IMR-90 (cell line): Measurements from ENCODE around the gene SLC22A5. TPM values are rescaled to one million over a fixed set of nuclear protein-coding genes. Genes with fewer than 3 reads are reported as not detected.

Source experiments
- ATAC-seq: fragments of 200-7000 bp; cut with Tn5 transposase; 2 replicates; pipeline ENCODE4 v1.9.1; 2020; ENCODE audit warnings: low read depth, mild to moderate bottlenecking, moderate library complexity
- BruUV-seq: library from RNA; stranded (reverse); fragments of 400-500 nt; replicated peaks from 2 replicates; lab custom pipeline; 2021; lab: Mats Ljungman, UMichigan
- CTCF ChIA-PET: fragments of 300-600 bp; formaldehyde crosslinking; extraction: SDS; loops from one replicate; lab custom pipeline; 2021; ENCODE audit warnings: antibody characterized with exemption; lab: Yijun Ruan, JAX
- POLR2A ChIA-PET: fragments of 300-600 bp; sonication (Branson Sonifier 250); formaldehyde crosslinking; loops from one replicate; lab custom pipeline; 2022; ENCODE audit warnings: antibody characterized with exemption; ENCODE audit not compliant: unreplicated experiment; lab: Charles Lee
- DNase-seq: peaks from one replicate; pipeline ENCODE4 v3.0.0; 2013
- H2AFZ ChIP-seq: replicated peaks from 2 replicates; pipeline ENCODE3; 2013; ENCODE audit warnings: low read length, mild to moderate bottlenecking; ENCODE audit not compliant: poor library complexity
- H2AK5ac ChIP-seq: 2 replicates; pipeline ENCODE4 v1.6.1; 2013; ENCODE audit warnings: low read depth, low read length, inconsistent platforms
- H2AK9ac ChIP-seq: replicated peaks from 2 replicates; pipeline ENCODE3; 2013; ENCODE audit warnings: mild to moderate bottlenecking, low read depth, low read length, moderate library complexity; ENCODE audit not compliant: poor library complexity
- H2BK120ac ChIP-seq: 2 replicates; pipeline ENCODE4 v1.6.1; 2013; ENCODE audit warnings: low read depth, low read length, inconsistent platforms
- H2BK15ac ChIP-seq: 3 replicates; pipeline ENCODE4 v1.6.1; 2013; ENCODE audit warnings: low read depth, low read length, inconsistent platforms
- H2BK20ac ChIP-seq: 2 replicates; pipeline ENCODE4 v1.6.1; 2013; ENCODE audit warnings: low read depth, mild to moderate bottlenecking, inconsistent platforms, low read length, moderate library complexity
- H2BK5ac ChIP-seq: 2 replicates; pipeline ENCODE4 v1.6.1; 2013; ENCODE audit warnings: mild to moderate bottlenecking, low read depth, low read length, inconsistent platforms; ENCODE audit not compliant: poor library complexity, severe bottlenecking
- H3K14ac ChIP-seq: replicated peaks from 2 replicates; pipeline ENCODE4 v1.6.1; 2013; ENCODE audit warnings: low read depth, low read length, inconsistent platforms
- H3K18ac ChIP-seq: 2 replicates; pipeline ENCODE4 v1.6.1; 2013; ENCODE audit warnings: low read depth, low read length, control low read depth
- H3K23ac ChIP-seq: 2 replicates; pipeline ENCODE4 v1.6.1; 2013; ENCODE audit warnings: low read depth, low read length, inconsistent platforms
- H3K27ac ChIP-seq: 2 replicates; pipeline ENCODE4 v1.5.1; 2013; ENCODE audit warnings: mild to moderate bottlenecking, control low read depth, low read length; ENCODE audit not compliant: insufficient read depth
- H3K27me3 ChIP-seq: 2 replicates; pipeline ENCODE4 v1.6.1; 2013; ENCODE audit warnings: low read length; ENCODE audit not compliant: control insufficient read depth, insufficient read depth
- H3K36me3 ChIP-seq: 2 replicates; pipeline ENCODE4 v1.6.1; 2013; ENCODE audit warnings: low read length, mixed read lengths; ENCODE audit not compliant: control insufficient read depth, insufficient read depth
- H3K4ac ChIP-seq: 2 replicates; pipeline ENCODE4 v1.6.1; 2013; ENCODE audit warnings: low read depth, low read length, inconsistent platforms
- H3K4me1 ChIP-seq: 2 replicates; pipeline ENCODE4 v1.6.1; 2013; ENCODE audit warnings: low read length, mixed read lengths; ENCODE audit not compliant: control insufficient read depth, insufficient read depth
- H3K4me2 ChIP-seq: 2 replicates; pipeline ENCODE4 v1.6.1; 2013; ENCODE audit warnings: low read depth, mild to moderate bottlenecking, control low read depth, low read length, moderate library complexity
- H3K4me3 ChIP-seq: 2 replicates; pipeline ENCODE4 v1.5.1; 2013; ENCODE audit warnings: low read depth, mild to moderate bottlenecking, control low read depth, low read length, moderate library complexity; ENCODE audit not compliant: insufficient read depth
- H3K56ac ChIP-seq: 2 replicates; pipeline ENCODE4 v1.6.1; 2013; ENCODE audit warnings: low read length, inconsistent platforms; ENCODE audit not compliant: insufficient read depth; ENCODE audit errors: extremely low read depth
- H3K79me1 ChIP-seq, 2 experiments: 2 replicates each; pipeline ENCODE4 v1.6.1; 2013; ENCODE audit warnings: low read length in 2 of 2, inconsistent platforms in 1 of 2, low read depth in 1 of 2
- H3K9ac ChIP-seq: 2 replicates; pipeline ENCODE4 v1.6.1; 2013; ENCODE audit warnings: low read depth, low read length, control low read depth
- H3K9me1 ChIP-seq: 2 replicates; pipeline ENCODE4 v1.6.1; 2013; ENCODE audit warnings: low read length, inconsistent platforms; ENCODE audit not compliant: insufficient read depth
- H3K9me3 ChIP-seq: 2 replicates; pipeline ENCODE4 v1.6.1; 2013; ENCODE audit warnings: low read length; ENCODE audit not compliant: control insufficient read depth, insufficient read depth
- H4K20me1 ChIP-seq: 2 replicates; pipeline ENCODE4 v1.6.1; 2013; ENCODE audit warnings: low read length, inconsistent platforms; ENCODE audit not compliant: insufficient read depth
- H4K5ac ChIP-seq: 2 replicates; pipeline ENCODE4 v1.6.1; 2013; ENCODE audit warnings: mild to moderate bottlenecking, low read depth, low read length, control low read depth
- H4K8ac ChIP-seq, 2 experiments: 2 replicates each; pipeline ENCODE4 v1.6.1; 2013; ENCODE audit warnings: low read depth in 2 of 2, low read length in 2 of 2, control low read depth in 1 of 2, inconsistent platforms in 1 of 2
- H4K91ac ChIP-seq: 2 replicates; pipeline ENCODE4 v1.6.1; 2013; ENCODE audit warnings: low read depth, low read length, inconsistent platforms; ENCODE audit not compliant: insufficient read depth
- BHLHE40 ChIP-seq: fragments of 150-350 bp; IDR thresholded peaks from 2 replicates; pipeline ENCODE4 v1.6.1; 2016; ENCODE audit warnings: mild to moderate bottlenecking, low read depth, low read length
- CEBPB ChIP-seq: IDR thresholded peaks from 2 replicates; pipeline ENCODE4 v1.6.1; 2012; ENCODE audit warnings: low read depth, low read length, improper control_type of control experiment
- CHD1 ChIP-seq: IDR thresholded peaks from 2 replicates; pipeline ENCODE4 v1.6.1; 2012; ENCODE audit warnings: low read depth, low read length, improper control_type of control experiment
- CTCF ChIP-seq: conservative IDR thresholded peaks from 2 replicates; pipeline ENCODE4 v1.5.1; 2012; ENCODE audit warnings: mild to moderate bottlenecking, low read depth, low read length, improper control_type of control experiment
- ELK1 ChIP-seq: fragments of 150-350 bp; IDR thresholded peaks from 2 replicates; pipeline ENCODE4 v1.6.1; 2016; ENCODE audit warnings: low read depth, mild to moderate bottlenecking, low read length, moderate library complexity, borderline replicate concordance
- FOS ChIP-seq: fragments of 150-350 bp; IDR thresholded peaks from 2 replicates; pipeline ENCODE4 v1.6.1; 2016; ENCODE audit warnings: low read depth, low read length
- MAFK ChIP-seq: IDR thresholded peaks from 2 replicates; pipeline ENCODE4 v1.6.1; 2012; ENCODE audit warnings: low read depth, low read length, improper control_type of control experiment
- MAZ ChIP-seq: IDR thresholded peaks from 2 replicates; pipeline ENCODE4 v1.6.1; 2012; ENCODE audit warnings: low read depth, mild to moderate bottlenecking, low read length, improper control_type of control experiment, moderate library complexity, borderline replicate concordance
- MXI1 ChIP-seq: IDR thresholded peaks from 2 replicates; pipeline ENCODE4 v1.6.1; 2012; ENCODE audit warnings: low read depth, mild to moderate bottlenecking, low read length, moderate library complexity, borderline replicate concordance
- NFE2L2 ChIP-seq: fragments of 150-350 bp; IDR thresholded peaks from 2 replicates; pipeline ENCODE4 v1.6.1; 2016; ENCODE audit warnings: low read depth, mild to moderate bottlenecking, low read length
- POLR2A ChIP-seq: IDR thresholded peaks from 2 replicates; pipeline ENCODE4 v1.6.1; 2012; ENCODE audit warnings: mild to moderate bottlenecking, low read depth, low read length
- RAD21 ChIP-seq: IDR thresholded peaks from 2 replicates; pipeline ENCODE4 v1.6.1; 2012; ENCODE audit warnings: low read length, improper control_type of control experiment
- RCOR1 ChIP-seq: IDR thresholded peaks from 2 replicates; pipeline ENCODE4 v1.6.1; 2012; ENCODE audit warnings: mild to moderate bottlenecking, low read length, improper control_type of control experiment; ENCODE audit not compliant: insufficient replicate concordance
- RFX5 ChIP-seq: IDR thresholded peaks from 2 replicates; pipeline ENCODE4 v1.8.0; 2012; ENCODE audit warnings: low read depth, mild to moderate bottlenecking, low read length, moderate library complexity
- SMC3 ChIP-seq: fragments of 150-350 bp; IDR thresholded peaks from 2 replicates; pipeline ENCODE4 v1.6.1; 2016; ENCODE audit warnings: low read depth, mild to moderate bottlenecking, antibody characterized with exemption, low read length, moderate library complexity
- USF2 ChIP-seq: fragments of 150-350 bp; IDR thresholded peaks from 2 replicates; pipeline ENCODE4 v1.6.1; 2017; ENCODE audit warnings: mild to moderate bottlenecking, antibody characterized with exemption, low read length, low read depth
- WGBS, 2 experiments: methylation state at CpG; one replicate each; pipeline versions ENCODE4 v1.1.5 to v1.1.7; 2013; ENCODE audit warnings: missing lambda C conversion rate in 2 of 2; ENCODE audit not compliant: insufficient read length in 1 of 2; ENCODE audit errors: extremely low coverage in 2 of 2; 5-methylcytosine and 5-hydroxymethylcytosine counted together
- dilution Hi-C: fragments of 300-500 bp; cut with HindIII; formaldehyde crosslinking; loops from one replicate; pipeline ENCODE4 v1.14.3; 2018; ENCODE audit warnings: low sequenced_read_pairs; ENCODE audit not compliant: unreplicated experiment
- in situ Hi-C: fragments of 300-500 bp; cut with MboI; formaldehyde crosslinking; loops from 3 replicates; pipeline ENCODE4 v1.14.3; 2019; ENCODE audit warnings: low sequenced_read_pairs, inconsistent platforms, mixed read lengths
- intact Hi-C: fragments of 100-400 bp; cut with micrococcal nuclease; formaldehyde crosslinking; loops from 2 replicates; pipeline ENCODE4 v1.10.0; 2022
- polyA plus RNA-seq, 3 experiments: library from polyadenylated mRNA; depleted of rRNA; stranded (reverse); fragments of >200 nt; gene quantifications; 2 replicates each; pipeline ENCODE4 v1.2.3, GENCODE V29; 2012; ENCODE audit warnings: low replicate concordance in 1 of 3
- total RNA-seq: library from RNA; depleted of rRNA; stranded (reverse); fragments of >200 nt; gene quantifications from 2 replicates; pipeline ENCODE4 v1.2.3, GENCODE V29; 2012

SLC22A5 gene
- total and polyA plus RNA-seq, 2 of the 4 experiments (the other 2 are of a cell fraction): 6.1 to 7.1 TPM

DNA sequence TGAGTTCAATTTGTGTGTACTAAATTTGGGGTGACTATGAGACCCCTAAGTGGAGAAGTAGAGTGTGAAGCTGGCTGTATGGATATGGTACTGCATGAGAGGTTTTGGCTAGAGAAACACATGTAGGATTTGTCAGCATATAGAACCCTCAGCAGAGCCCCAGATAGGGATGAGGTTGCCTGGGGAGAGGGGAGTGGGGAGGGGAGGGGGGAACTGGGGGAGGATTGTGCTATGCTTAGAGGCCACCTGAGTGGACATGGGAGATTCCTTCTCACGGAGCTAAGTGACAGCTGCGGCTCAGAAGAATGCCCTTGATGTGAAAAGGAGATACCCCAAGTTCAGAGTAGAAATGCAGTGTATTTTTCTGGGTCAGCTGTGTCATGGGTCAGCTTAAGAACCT is 11.2 kb downstream of the SLC22A5 start:
- H2BK15ac ChIP-seq: no peak overlapping the region
- no TSS peak for BruUV-seq
- no peak overlapping the region for H2AFZ ChIP-seq
- 60% methylated on average over 1 of the region's 2 CpGs; no CpG with 5 or more reads in 1 of the 2 experiments for WGBS, 2 experiments
- no peaks in the 10 kb centered on the region for H3K9me1 ChIP-seq
- POLR2A ChIA-PET: no interaction called here
- peaks cover 4% of the 10 kb centered on the region for H3K4me1 ChIP-seq
- H3K18ac ChIP-seq: no peak overlapping the region
- dilution Hi-C loops: no loop called here
- no peak overlapping the region for H4K8ac ChIP-seq
- no peaks in the 10 kb centered on the region for H3K36me3 ChIP-seq
- H2BK20ac ChIP-seq: no peak overlapping the region
- H2BK5ac ChIP-seq: no peak overlapping the region
- no peak overlapping the region for H4K91ac ChIP-seq
- H3K23ac ChIP-seq: no peak overlapping the region
- H4K5ac ChIP-seq: no peak overlapping the region
- H3K27me3 ChIP-seq: no peaks in the 10 kb centered on the region
- DNase-seq (no peak), ATAC-seq (no peak)
- no peak overlapping the region for H3K56ac ChIP-seq
- H3K27ac ChIP-seq: no peak overlapping the region
- no peak overlapping the region for H3K4ac ChIP-seq
- H3K9ac ChIP-seq: no peak overlapping the region
- H2AK5ac ChIP-seq: no peak overlapping the region
- no peak overlapping the region for H3K4me3 ChIP-seq
- no peak overlapping the region for H3K14ac ChIP-seq
- CTCF ChIA-PET: no interaction called here
- H3K79me1 ChIP-seq: peaks cover 0 to 2% of the 10 kb centered on the region in 2 experiments; a peak in 2 of 4 replicates
- H4K20me1 ChIP-seq: no peaks in the 10 kb centered on the region
- no peak overlapping the region for H2BK120ac ChIP-seq
- H3K4me2 ChIP-seq: no peak overlapping the region
- in situ Hi-C loops: loop anchor here (10.0 kb wide), 1 partner anchor 334 kb away; no protein-coding TSS in a partner anchor
- intact Hi-C loops: loop anchor here (5.0 to 10.0 kb wide), 3 partner anchors 204 to 704 kb away; no protein-coding TSS in a partner anchor
- H2AK9ac ChIP-seq: no peak overlapping the region
- TF ChIP-seq SMC3: no peak
- TF ChIP-seq BHLHE40: no peak
- no peak for TF ChIP-seq USF2
- TF ChIP-seq CHD1: no peak
- no peak for TF ChIP-seq RCOR1
- TF ChIP-seq RFX5: no peak
- TF ChIP-seq MAFK: no peak
- TF ChIP-seq POLR2A: no peak
- TF ChIP-seq NFE2L2: no peak
- no peak for TF ChIP-seq CEBPB
- no peak for TF ChIP-seq MXI1
- no peak for TF ChIP-seq ELK1
- TF ChIP-seq CTCF: no peak
- TF ChIP-seq MAZ: no peak
- no peak for TF ChIP-seq FOS
- no peak for TF ChIP-seq RAD21
- no peaks in the 10 kb centered on the region for H3K9me3 ChIP-seq
